EH (cell line): Measurements from ENCODE around the gene VPS39.

ENCODE experiments used
- DNase-seq: peaks from one replicate; pipeline ENCODE4 v3.0.0-alpha.2; 2015; ENCODE audit warnings: low read depth

The VPS39 gene

GRCh38 chr15:42201801-42202200 lies 6.3 kb downstream of the VPS39 start:
- no peak for DNase-seq

GRCh38 chr15:42199126-42199525 lies 9.0 kb downstream of the VPS39 start:
- peak; percentile 67 for DNase-seq

DNA sequence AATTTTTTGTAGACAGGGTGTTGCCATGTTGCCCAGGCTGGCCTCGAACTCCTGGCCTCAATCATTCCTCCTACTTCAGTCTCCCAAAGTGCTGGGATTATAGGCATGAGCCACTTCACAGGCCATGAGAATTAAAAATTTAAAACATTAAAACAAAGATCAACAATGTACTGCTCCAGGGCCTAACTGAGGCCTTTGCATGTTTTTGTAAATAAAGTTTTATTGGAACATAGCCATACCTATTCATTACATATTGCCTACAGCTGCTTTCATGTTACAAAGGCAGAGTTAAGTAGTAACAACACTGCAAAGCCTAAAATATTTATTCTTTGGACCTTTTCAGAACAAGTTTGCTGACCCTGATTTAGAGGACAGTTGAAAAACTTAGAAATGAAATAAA lies 9.6 kb downstream of the VPS39 start:
- DNase-seq, result no peak

GRCh38 chr15:42194513-42194912 lies 13.6 kb downstream of the VPS39 start:
- peak; percentile 66 for DNase-seq

DNA sequence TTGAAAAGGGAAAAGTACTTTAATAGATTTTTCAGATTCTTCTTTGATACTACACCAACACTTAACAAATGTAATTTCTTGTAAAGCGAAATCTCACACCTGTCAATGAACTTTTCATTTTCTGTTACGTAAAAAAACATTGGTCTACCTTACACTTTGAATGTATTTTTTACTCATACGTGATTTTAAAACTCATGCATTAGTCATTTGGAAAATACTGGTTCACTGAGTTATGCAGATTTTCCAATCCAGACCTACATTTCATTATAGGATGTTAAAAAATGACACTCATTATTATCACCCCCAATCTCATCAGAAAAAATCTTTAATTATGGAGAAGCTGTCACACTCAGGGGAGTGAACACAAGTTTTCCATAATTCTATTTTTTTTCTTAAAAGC lies 14.7 kb downstream of the VPS39 start:
- DNase-seq, result no peak

DNA sequence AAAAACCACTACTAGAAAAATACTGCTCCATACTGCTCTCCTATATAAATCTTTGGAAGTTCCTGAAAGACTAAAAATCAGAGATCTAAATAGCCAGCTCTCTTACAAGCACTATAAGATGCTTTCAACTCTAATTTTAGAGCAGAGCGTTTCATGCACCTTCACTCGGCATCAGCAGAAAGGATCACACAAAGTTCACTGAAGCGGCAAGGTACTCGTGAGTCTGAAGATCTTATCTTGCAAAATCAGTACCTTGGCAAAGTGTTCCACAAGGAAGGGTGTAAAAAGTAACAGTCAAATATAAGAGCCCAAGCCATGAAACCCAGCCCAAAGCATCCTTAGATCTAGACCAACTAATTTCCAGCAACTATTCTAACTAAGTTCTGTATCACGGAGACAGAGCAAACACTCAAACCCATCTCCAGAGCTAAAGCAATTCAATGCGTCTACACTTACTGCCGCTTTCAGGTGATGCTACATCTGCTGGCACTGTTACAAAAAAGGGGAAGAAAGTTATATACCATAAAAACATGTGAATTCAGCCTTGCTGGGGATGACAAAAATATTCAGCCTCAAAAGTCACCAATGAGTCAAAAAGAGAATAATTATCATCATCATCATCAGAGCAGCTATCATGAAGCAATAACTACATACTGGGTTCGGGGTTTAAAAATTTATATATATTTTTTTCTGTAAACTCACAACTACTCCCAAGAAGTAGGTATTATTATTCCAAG lies 16.3 kb downstream of the VPS39 start:
- no peak for DNase-seq

DNA sequence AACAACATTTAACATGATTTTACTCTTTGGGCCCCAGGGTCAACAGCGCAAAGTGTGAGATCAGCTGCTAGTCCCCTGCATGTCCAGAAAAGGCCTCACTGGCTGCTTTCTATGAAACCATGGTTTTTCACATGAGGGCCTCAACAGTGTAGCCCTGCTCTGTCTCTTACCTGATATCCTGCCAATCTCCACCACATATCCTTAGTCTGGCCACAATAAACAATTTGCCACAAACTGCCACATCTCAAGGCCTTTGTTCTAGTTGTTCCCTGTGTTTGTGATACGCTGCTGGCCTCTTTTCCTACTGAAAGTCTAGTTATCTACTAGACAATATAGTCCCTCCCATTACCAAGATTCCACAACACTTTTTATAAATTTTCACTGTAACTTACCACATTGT lies 17.7 kb downstream of the VPS39 start:
- no peak for DNase-seq

DNA sequence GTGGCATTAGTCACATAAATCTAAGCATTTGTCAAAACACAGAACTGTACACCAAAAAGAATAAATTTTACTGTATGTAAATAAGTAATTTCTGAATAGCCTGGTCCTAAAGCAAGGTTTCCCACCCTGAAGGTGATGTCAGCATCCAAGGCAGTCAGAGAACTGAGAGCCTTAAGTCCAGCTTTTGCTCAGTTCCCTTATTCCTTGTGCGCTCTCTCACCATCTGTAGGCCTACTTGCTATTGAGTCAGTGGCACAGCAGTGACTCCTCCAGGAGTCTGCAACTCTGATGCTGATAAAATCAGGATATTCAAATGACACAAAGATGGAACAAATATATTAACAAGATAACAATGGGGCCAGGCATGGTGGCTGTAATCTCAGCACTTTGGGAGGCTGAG lies 22.3 kb downstream of the VPS39 start:
- no peak for DNase-seq

DNA sequence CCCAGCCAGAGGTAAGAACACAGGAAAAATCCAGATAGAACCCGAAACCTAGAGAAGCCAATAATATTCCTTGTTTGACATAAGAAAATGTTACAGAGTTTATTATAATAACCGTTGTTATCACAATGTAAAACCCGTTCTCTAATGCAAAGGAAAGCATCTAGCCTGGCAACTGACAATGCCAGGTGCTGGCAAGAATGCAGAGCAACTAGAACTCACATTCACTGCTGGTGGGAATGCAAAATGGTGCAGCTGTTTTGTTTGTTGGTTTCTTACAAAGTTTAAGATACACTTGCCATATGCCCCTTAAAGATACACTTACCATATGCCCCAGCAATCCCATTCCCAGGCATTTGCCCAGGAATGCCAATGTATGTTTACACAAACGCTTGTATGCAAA lies 23.4 kb downstream of the VPS39 start:
- no peak for DNase-seq

- DNase-seq, result no peak
These were observed 23.8 kb downstream of the VPS39 start for GRCh38 chr15:42184296-42184695.

- no peak for DNase-seq
These were observed 25.1 kb downstream of the VPS39 start for GRCh38 chr15:42182961-42183360.

- DNase-seq, result no peak
These were observed 25.7 kb downstream of the VPS39 start for GRCh38 chr15:42182328-42182886.

DNA sequence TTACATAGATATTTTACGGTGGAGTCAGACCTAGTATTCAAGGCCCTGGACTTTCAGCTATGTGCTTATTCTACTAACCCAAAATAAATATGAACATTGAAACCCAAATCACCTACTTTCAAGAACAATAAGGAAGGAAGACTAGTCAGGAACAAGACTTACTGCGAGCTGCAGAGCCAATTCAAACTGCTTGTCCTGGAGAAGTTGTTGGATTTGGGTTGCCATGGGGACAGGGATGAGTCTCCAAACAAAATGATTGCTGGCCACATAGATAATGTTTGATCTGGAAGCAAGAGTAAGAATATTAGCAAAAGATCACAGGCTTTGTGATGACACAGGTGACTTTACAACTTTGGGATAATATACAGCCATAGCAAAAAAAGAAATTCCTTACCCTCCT lies 30.0 kb downstream of the VPS39 start:
- no peak for DNase-seq

DNA sequence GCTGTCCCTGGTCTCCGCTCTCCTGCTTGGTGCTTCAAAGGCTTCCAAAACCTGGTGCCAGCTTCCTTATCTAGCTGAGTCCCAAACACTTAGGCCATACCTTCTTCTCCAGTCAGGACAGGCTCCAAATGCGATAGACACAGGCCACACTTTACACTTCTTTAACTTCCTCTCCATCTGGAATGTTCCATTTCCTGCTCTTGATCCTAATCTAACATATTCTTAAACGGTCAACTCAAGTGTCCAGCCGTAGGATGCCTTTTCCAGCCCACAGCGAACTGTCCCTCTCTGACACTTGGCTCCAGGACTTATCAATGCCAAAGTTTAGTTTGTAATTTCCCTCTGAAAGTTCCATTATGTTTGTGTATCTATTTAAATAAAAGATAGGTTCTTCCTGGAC lies 32.4 kb downstream of the VPS39 start:
- DNase-seq, result no peak

- no peak for DNase-seq
These were observed 35.6 kb downstream of the VPS39 start for GRCh38 chr15:42172475-42172874.

- no peak for DNase-seq
These were observed 36.3 kb downstream of the VPS39 start for GRCh38 chr15:42171795-42172194.

DNA sequence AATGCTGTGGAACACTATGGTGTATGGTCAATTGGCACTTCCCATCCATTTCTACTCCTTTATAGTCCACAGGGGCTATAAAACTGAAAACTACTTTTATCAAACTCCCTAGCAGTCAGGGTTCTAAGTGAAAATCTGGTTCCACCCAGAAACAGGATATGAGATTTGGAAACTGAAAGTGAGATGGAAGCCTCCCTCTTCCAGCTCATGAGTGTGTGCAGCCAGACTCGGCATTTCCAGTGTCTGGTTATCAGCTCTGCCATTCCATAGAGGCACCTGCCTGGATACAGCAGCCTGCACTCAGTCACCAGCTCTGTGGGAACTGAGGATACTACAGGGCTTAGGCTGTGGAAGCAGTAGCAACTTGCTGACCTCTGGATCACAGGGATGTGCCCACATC lies 37.0 kb downstream of the VPS39 start:
- DNase-seq, result no peak

- no peak for DNase-seq
These were observed 41.7 kb downstream of the VPS39 start for GRCh38 chr15:42166225-42166940.

GRCh38 chr15:42165106-42165505 lies 43.0 kb downstream of the VPS39 start:
- peak; percentile 51 for DNase-seq

DNA sequence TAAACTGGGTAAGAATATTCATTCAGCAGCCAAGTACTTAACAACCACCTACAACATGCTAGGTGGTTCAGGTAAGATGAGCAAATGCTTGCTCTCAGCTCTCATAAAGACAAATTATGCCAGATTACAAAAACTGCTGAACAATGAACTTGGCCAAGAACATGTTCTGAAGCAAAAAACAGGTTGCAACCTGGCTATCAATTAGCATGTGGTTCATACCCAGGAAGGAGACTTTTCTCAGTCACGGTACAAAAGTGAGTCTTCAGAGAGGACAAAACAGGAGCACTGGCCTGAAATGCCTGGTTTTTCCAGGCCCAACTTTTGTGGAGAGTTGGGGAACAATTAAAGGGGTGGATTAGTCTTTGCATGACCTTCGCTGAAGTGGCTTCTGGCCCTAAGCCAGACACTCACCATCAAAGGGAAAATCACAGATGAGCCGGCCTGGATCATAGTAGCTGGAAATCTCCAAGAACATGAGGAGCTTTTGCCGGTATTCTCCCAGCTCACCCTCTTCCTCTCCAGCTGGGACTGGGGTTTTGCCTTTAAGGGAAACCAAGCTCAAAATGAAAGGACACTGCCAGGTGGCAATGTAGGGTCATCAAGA lies 44.1 kb downstream of the VPS39 start:
- DNase-seq, result no peak

DNA sequence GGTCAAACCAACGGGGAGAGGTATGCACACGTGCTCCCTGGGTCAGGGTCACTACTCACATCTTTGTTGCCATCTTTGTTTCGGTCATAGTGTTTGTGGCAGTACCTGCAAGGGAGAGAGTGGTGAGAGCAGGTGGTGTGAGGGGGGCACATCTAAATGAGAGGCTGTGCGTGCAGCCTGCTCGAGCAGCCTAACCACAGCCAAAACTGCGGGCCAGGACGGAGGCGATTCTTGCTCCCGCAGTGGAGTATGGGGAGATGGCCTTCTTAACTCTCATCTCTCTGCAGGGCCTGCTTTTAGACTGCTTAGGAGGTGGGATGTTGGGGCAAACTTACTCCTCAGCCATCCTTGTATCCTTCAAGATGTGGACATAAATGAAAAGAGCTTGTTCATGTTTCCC lies 44.8 kb downstream of the VPS39 start:
- no peak for DNase-seq

DNA sequence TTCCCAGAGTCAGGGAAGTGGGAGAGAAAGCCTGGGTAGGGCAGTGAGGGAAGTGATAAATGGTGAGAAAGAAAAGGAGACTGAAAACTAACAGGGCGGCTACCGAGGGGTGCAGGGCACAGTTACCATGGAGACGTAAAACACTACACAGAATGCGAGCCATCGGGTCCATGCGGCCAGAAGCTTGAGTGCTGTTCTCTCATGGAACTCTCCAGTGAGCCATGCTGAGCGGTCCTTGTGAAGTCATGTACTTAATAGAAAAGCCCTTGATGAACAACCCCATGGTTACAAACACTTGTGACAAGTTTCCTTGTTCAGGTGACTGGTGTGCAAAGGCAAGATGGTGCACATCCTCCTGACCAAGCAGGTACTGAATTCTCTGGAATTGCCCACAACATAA lies 48.0 kb downstream of the VPS39 start:
- no peak for DNase-seq

DNA sequence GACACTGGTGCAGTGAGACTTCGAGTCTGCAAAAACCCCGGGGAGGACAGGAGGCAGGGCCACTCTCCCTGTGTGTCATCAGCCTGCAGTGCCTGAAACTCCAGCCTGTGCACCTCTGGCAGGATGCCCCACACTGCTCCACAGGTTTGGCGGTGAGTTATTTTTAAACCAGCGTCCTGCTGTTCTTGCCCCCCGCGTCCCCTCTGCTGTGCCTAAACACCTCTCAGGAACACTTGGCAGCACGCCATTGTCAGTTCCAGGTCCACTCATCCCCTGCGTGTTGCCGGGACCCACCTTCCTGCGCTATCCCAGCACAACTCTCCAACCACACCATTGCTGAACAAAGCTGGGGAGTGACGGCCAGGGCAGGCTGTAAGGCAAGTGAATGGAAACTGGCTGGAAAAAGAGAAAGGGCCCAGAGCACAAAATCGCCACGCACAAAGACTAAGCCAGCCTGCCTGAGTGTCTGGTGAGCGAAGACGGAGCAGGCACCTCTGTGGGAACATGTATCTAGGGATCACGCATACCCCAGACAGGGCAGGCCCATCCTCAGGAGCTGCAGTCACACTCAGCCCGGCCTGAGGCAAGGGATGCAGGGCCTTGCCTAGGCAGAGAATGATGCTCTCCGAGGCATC lies 48.6 kb downstream of the VPS39 start:
- no peak for DNase-seq
